Calu3 (cell line): ENCODE data around the gene GYPA. TPM values are rescaled to one million over a fixed set of nuclear protein-coding genes. Genes with fewer than 3 reads are reported as not detected.
A peak's percentile ranks its signal among the peaks of the same experiment; 100 is the strongest.

ENCODE experiments used
- BruUV-seq: library from RNA; stranded (reverse); fragments of 400-500 nt; replicated peaks from 2 replicates; lab custom pipeline; 2021; lab: Mats Ljungman, UMichigan
- CTCF ChIA-PET: fragments of 300-600 bp; sonication (Branson Sonifier 250); formaldehyde crosslinking; loops from one replicate; lab custom pipeline; 2022; ENCODE audit warnings: antibody characterized with exemption; lab: Charles Lee
- DNase-seq: peaks from one replicate; pipeline ENCODE4 v3.0.0; 2022
- H3K27ac Mint-ChIP-seq: one replicate; pipeline ENCODE4 v1.8.0; 2022; ENCODE audit warnings: mixed read lengths; ENCODE audit not compliant: unreplicated experiment
- H3K27me3 Mint-ChIP-seq: one replicate; pipeline ENCODE4 v1.8.0; 2022; ENCODE audit warnings: mixed read lengths; ENCODE audit not compliant: unreplicated experiment
- H3K36me3 Mint-ChIP-seq: one replicate; pipeline ENCODE4 v1.8.0; 2022; ENCODE audit warnings: mild to moderate bottlenecking, moderate library complexity, mixed read lengths; ENCODE audit not compliant: insufficient read depth, unreplicated experiment
- H3K4me1 Mint-ChIP-seq: one replicate; pipeline ENCODE4 v1.8.0; 2022; ENCODE audit warnings: mild to moderate bottlenecking, low read depth, mixed read lengths; ENCODE audit not compliant: unreplicated experiment
- H3K4me3 Mint-ChIP-seq: one replicate; pipeline ENCODE4 v1.8.0; 2022; ENCODE audit warnings: mild to moderate bottlenecking, low read depth, moderate library complexity, mixed read lengths; ENCODE audit not compliant: unreplicated experiment
- H3K9me3 Mint-ChIP-seq: one replicate; pipeline ENCODE4 v1.8.0; 2022; ENCODE audit warnings: low read depth, mixed read lengths; ENCODE audit not compliant: unreplicated experiment
- intact Hi-C: fragments of 100-400 bp; cut with micrococcal nuclease; formaldehyde crosslinking; loops from one replicate; pipeline ENCODE4 v1.10.0; 2022; ENCODE audit not compliant: unreplicated experiment
- total RNA-seq: library from RNA; stranded (reverse); gene quantifications from 2 replicates; pipeline ENCODE4 v1.2.3, GENCODE V29; 2022
- TF ChIP-seq, protein P1 (sequence below): fragments of 200-600 bp; IDR thresholded peaks from one replicate; pipeline ENCODE4 v1.8.0; 2022; ENCODE audit warnings: antibody characterized with exemption; ENCODE audit not compliant: unreplicated experiment

Gene GYPA
- total RNA-seq, 1 experiment from 2014 or later, result not detected

GRCh38 chr4:144181391-144181790 is 40.9 kb upstream of the GYPA start:
- intact Hi-C loops, result no loop called here
- CTCF ChIA-PET, result no interaction called here

DNA sequence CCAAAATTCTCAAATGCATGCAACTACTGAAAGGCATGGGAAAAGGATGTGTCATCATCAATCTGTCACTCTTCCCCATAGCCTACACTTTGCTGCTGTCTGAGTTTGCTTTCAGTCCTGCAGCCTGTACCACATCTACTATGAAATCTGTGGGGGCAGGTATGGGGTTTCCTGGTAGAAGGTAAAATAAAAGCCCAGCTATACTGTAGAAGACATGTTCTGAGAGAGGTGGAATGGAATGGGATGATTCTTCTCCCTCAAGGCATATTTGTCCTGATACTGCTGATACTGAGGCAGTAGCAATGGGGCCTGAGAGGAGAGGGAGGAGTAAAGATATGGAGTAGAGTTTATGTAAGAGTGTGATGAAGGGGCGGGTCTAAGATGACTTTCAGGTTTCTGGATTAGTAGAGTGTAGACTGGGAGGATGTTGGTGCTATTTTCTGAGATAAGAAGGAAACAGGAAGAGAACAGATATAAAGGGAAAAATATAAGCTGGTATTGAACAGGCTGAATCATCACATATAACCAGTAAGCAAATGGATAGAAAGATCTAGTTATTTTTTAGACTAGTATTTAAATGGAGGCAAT is 38.7 kb upstream of the GYPA start:
- Mint-ChIP-seq H3K27me3 (no peaks in the 10 kb centered on the region), H3K4me1 (peaks cover 8% of the 10 kb centered on the region), H3K36me3 (no peaks in the 10 kb centered on the region), H3K4me3 (no peak overlapping the region), H3K9me3 (no peaks in the 10 kb centered on the region), H3K27ac (peak overlapping the region; percentile 14)
- intact Hi-C loops, result loop anchor here (10.0 kb wide), 2 partner anchors 386 to 606 kb away; no protein-coding TSS in a partner anchor
- CTCF ChIA-PET, result no interaction called here
- TF ChIP-seq, protein P1, sequence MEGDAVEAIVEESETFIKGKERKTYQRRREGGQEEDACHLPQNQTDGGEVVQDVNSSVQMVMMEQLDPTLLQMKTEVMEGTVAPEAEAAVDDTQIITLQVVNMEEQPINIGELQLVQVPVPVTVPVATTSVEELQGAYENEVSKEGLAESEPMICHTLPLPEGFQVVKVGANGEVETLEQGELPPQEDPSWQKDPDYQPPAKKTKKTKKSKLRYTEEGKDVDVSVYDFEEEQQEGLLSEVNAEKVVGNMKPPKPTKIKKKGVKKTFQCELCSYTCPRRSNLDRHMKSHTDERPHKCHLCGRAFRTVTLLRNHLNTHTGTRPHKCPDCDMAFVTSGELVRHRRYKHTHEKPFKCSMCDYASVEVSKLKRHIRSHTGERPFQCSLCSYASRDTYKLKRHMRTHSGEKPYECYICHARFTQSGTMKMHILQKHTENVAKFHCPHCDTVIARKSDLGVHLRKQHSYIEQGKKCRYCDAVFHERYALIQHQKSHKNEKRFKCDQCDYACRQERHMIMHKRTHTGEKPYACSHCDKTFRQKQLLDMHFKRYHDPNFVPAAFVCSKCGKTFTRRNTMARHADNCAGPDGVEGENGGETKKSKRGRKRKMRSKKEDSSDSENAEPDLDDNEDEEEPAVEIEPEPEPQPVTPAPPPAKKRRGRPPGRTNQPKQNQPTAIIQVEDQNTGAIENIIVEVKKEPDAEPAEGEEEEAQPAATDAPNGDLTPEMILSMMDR, result no peak
- no TSS peak for BruUV-seq
- no peak for DNase-seq

More at GRCh38 chr4:144181391-144181790, 40.9 kb upstream of the GYPA start:
- H3K4me1 Mint-ChIP-seq, result peaks cover 8% of the 10 kb centered on the region
- no peak for DNase-seq
- H3K27me3 Mint-ChIP-seq, result no peaks in the 10 kb centered on the region
- no TSS peak for BruUV-seq
- no peak overlapping the region for H3K27ac Mint-ChIP-seq
- TF ChIP-seq, protein P1, result no peak
- no peak overlapping the region for H3K4me3 Mint-ChIP-seq
- H3K9me3 Mint-ChIP-seq, result no peaks in the 10 kb centered on the region
- H3K36me3 Mint-ChIP-seq, result no peaks in the 10 kb centered on the region

DNA sequence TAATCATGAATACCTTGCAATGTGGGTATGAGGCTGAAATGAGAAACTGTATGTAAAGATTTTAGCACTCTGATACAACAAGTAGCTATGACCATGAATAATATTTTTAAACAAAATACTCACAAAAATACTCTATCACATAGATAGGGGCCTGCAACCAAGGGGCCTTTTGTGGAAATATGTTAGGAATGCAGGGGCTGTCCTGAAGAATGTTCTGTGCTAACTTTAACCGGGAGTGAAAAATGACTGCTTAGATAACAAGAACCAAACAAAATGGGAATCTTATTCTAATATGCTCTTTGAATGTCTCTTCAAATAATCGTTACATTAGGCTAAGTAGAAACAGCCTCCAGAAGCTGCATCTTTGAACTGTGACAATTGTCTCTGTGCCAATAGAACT is 37.9 kb upstream of the GYPA start:
- Mint-ChIP-seq H3K9me3 (no peaks in the 10 kb centered on the region), H3K27me3 (no peaks in the 10 kb centered on the region), H3K4me3 (no peak overlapping the region), H3K4me1 (peaks cover 8% of the 10 kb centered on the region), H3K36me3 (no peaks in the 10 kb centered on the region), H3K27ac (no peak overlapping the region)
- no peak for DNase-seq
- TF ChIP-seq, protein P1, result no peak
- CTCF ChIA-PET, result interaction anchor here (0.6 kb wide), 1 partner anchor 33 kb away, joined by 3 read pairs; no protein-coding TSS in a partner anchor
- intact Hi-C loops, result loop anchor here (10.0 kb wide), 2 partner anchors 386 to 606 kb away; no protein-coding TSS in a partner anchor
- BruUV-seq, result no TSS peak

DNA sequence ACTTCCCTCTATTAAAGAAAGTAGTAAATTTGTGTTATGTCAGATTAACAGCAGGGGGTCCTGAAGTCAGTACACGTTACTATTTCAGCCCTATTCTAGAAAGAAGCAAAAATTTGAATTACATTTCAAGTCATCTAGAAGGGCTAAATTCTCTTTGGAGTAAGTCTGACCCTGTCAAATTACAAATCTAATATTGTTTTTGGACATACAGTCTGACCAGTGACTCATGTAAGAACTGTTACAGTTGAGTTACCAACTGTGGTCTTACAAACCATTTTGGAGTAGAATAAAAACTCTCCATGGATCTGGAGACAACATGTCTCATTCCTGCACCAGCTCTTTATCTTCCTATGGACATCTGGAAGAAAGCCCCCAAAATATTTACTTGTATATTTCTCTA is 36.0 kb upstream of the GYPA start:
- H3K27me3 Mint-ChIP-seq, result no peaks in the 10 kb centered on the region
- CTCF ChIA-PET, result no interaction called here
- no peak for DNase-seq
- no TSS peak for BruUV-seq
- TF ChIP-seq, protein P1, result no peak
- H3K4me1 Mint-ChIP-seq, result peaks cover 8% of the 10 kb centered on the region
- H3K4me3 Mint-ChIP-seq, result no peak overlapping the region
- H3K9me3 Mint-ChIP-seq, result no peaks in the 10 kb centered on the region
- no peaks in the 10 kb centered on the region for H3K36me3 Mint-ChIP-seq
- intact Hi-C loops, result loop anchor here (10.0 kb wide), 2 partner anchors 388 to 608 kb away; no protein-coding TSS in a partner anchor
- no peak overlapping the region for H3K27ac Mint-ChIP-seq
